Stomach (tissue), 9 donors: ENCODE measurements around the gene MED23. TPM values are rescaled to one million over a fixed set of nuclear protein-coding genes. Genes with fewer than 3 reads are reported as not detected.

Source experiments
- DNase-seq, 2 donors: peaks; one replicate each; pipeline versions ENCODE4 v3.0.0 to v3.0.0-alpha.2; 2013 to 2019
- H3K27ac ChIP-seq, 5 donors: fragments of 200-600 bp in 4 of 5; sonication (generic) in 4 of 5; one replicate each; pipeline ENCODE4 v1.5.1; 2013 to 2019; ENCODE audit warnings: mild to moderate bottlenecking in 1 of 5, moderate library complexity in 1 of 5
- H3K27me3 ChIP-seq, 3 donors: fragments of 200-600 bp; sonication (generic); one replicate each; pipeline ENCODE4 v1.5.1; 2017 to 2019; ENCODE audit warnings: mixed run types in 1 of 3
- H3K36me3 ChIP-seq, 4 donors: fragments of 200-600 bp; sonication (generic); 1 replicate in 3 of 4; 2 replicates in 1 of 4; pipeline ENCODE4 v1.5.1; 2016 to 2019
- H3K4me1 ChIP-seq, 4 donors: fragments of 200-600 bp; sonication (generic); one replicate each; pipeline ENCODE4 v1.5.1; 2016 to 2019
- H3K4me3 ChIP-seq, 4 donors: fragments of 200-600 bp; sonication (generic) in 3 of 4; one replicate each; pipeline ENCODE4 v1.5.1; 2016 to 2019; ENCODE audit warnings: mild to moderate bottlenecking in 1 of 4
- H3K9me3 ChIP-seq, 4 donors: fragments of 200-600 bp; sonication (generic); one replicate each; pipeline ENCODE4 v1.5.1; 2016 to 2019
- CTCF ChIP-seq, 7 experiments: fragments of 450-650 bp in 4 of 7; fragments of 200-600 bp in 3 of 7; sonication (generic) in 3 of 7; IDR thresholded peaks; one replicate each; pipeline ENCODE4 v1.5.1; 2016 to 2019; ENCODE audit warnings: antibody characterized with exemption in 7 of 7, control low read depth in 2 of 7, mild to moderate bottlenecking in 1 of 7
- EP300 ChIP-seq: sonication (generic); formaldehyde crosslinking; IDR thresholded peaks from one replicate; pipeline ENCODE4 v1.6.1; 2017; ENCODE audit warnings: antibody characterized with exemption
- POLR2A ChIP-seq, 4 donors: fragments of 450-650 bp; IDR thresholded peaks; one replicate each; pipeline ENCODE4 v1.6.1; 2016; ENCODE audit warnings: antibody characterized with exemption in 4 of 4, control low read depth in 2 of 4, mild to moderate bottlenecking in 1 of 4, moderate library complexity in 1 of 4
- POLR2AphosphoS5 ChIP-seq, 3 donors: sonication (generic); formaldehyde crosslinking; IDR thresholded peaks; one replicate each; pipeline ENCODE4 v1.6.1; 2016; ENCODE audit warnings: antibody characterized with exemption in 3 of 3
- WGBS, 5 donors: extraction: QIAGEN DNeasy Blood & Tissue Kit in 3 of 5; methylation state at CpG; one replicate each; pipeline versions ENCODE4 v1.1.5 to v1.1.7; 2013 to 2018; 5-methylcytosine and 5-hydroxymethylcytosine counted together
- intact Hi-C: fragments of 100-400 bp; cut with DNase I; formaldehyde crosslinking; loops from one replicate; pipeline ENCODE4 v1.15.1; 2023; ENCODE audit warnings: low total_unique reads
- polyA plus RNA-seq, 3 donors: library from polyadenylated mRNA; stranded (reverse); fragments of 200-250 nt; gene quantifications; one replicate each; pipeline ENCODE4 v1.2.3, GENCODE V29; 2013
- total RNA-seq, 5 donors: library from RNA; depleted of rRNA; stranded (reverse); fragments of >200 nt; gene quantifications; one replicate each; pipeline versions ENCODE4 v1.1.0 to v1.2.3, GENCODE V29; 2014 to 2016
- donor health status: healthy with polysubstance abuse.
- donor health status: Bipolar disorder and iron deficiency.
- donor health status: healthy.

Gene MED23
- total and polyA plus RNA-seq, 8 donors = 4.0 to 107 (median 13.7) TPM

DNA sequence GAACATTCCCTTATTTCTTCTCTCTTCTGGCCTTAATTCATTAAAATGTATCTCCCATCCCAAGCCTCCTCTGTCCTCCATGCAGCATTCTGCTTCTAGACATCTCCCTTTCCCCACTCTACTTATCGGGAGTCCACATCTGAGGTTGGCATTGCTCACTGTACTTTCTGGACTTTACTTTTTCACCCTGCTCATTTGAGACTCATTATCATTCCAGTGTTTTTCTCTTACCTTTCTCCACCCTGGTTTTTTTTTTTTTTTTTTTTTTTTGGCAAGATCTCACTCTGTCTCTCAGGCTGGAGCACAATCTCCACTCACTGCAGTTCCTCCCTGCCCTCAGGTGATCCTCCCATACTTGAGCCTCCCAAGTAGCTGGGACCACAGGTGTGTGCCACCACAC, 13.5 kb upstream of the MED23 start:
- Histone ChIP-seq H3K36me3 (no peaks in the 10 kb centered on the region), H3K4me1 (peaks cover 0 to 4% (median 0%) of the 10 kb centered on the region in 4 donors), H3K4me3 (no peak overlapping the region), H3K27me3 (no peaks in the 10 kb centered on the region), H3K9me3 (no peaks in the 10 kb centered on the region), H3K27ac (no peak overlapping the region)
- WGBS, 5 donors = 96 to 100% (median 100%) methylated on average over 1 of the region's 1 CpG
- intact Hi-C loops = no loop called here
- DNase-seq = no peak
- TF ChIP-seq POLR2A (IDR thresholded peaks at IDR 0.05) = no peak
- TF ChIP-seq EP300 = no peak
- TF ChIP-seq CTCF (IDR thresholded peaks at IDR 0.05) = no peak
- no peak for TF ChIP-seq POLR2AphosphoS5 (IDR thresholded peaks at IDR 0.05)

DNA sequence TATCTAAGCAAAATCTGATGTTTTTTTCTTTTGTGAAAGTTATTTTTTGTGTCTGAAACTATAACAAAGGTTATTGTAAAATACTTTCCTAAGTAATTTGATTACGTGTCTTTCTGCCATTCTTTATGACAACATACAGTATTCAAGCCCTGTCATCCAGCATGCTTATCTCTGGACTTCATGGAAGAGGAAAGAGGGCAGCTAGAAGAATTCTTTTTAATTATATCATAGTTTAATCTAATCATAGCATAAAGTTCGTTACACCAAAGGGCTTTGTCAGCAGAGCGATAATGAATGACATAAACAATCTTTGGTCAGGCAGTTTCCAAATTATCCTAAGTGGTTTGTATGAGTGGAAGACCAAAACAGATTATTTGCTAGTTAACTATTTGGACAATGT, 12.5 kb upstream of the MED23 start:
- intact Hi-C loops = no loop called here
- H3K9me3 ChIP-seq = no peaks in the 10 kb centered on the region
- 46 to 67% (median 55%) methylated on average over 3 of the region's 3 CpGs for WGBS, 5 donors
- no peak overlapping the region for H3K4me3 ChIP-seq
- H3K4me1 ChIP-seq = peaks cover 0 to 4% (median 0%) of the 10 kb centered on the region in 4 donors
- TF ChIP-seq POLR2AphosphoS5 (IDR thresholded peaks at IDR 0.05) = no peak
- no peak for TF ChIP-seq POLR2A (IDR thresholded peaks at IDR 0.05)
- TF ChIP-seq CTCF (IDR thresholded peaks at IDR 0.05) = no peak
- TF ChIP-seq EP300 = no peak
- no peaks in the 10 kb centered on the region for H3K27me3 ChIP-seq
- no peak for DNase-seq
- H3K36me3 ChIP-seq = no peaks in the 10 kb centered on the region
- H3K27ac ChIP-seq = no peak overlapping the region

- H3K27ac ChIP-seq = no peak overlapping the region
- H3K9me3 ChIP-seq = no peaks in the 10 kb centered on the region
- H3K4me1 ChIP-seq = peaks cover 0 to 4% (median 0%) of the 10 kb centered on the region in 4 donors
- H3K36me3 ChIP-seq = no peaks in the 10 kb centered on the region
- H3K4me3 ChIP-seq = no peak overlapping the region
- DNase-seq = no peak
- TF ChIP-seq POLR2AphosphoS5 (IDR thresholded peaks at IDR 0.05) (no peak), EP300 (no peak), POLR2A (IDR thresholded peaks at IDR 0.05) (no peak), CTCF (IDR thresholded peaks at IDR 0.05) (no peak)
- intact Hi-C loops = no loop called here
- 46 to 62% (median 52%) methylated on average over 2 of the region's 2 CpGs for WGBS, 5 donors
- H3K27me3 ChIP-seq = no peaks in the 10 kb centered on the region
Observed at GRCh38 chr6:131640100-131640499, 12.1 kb upstream of the MED23 start.

DNA sequence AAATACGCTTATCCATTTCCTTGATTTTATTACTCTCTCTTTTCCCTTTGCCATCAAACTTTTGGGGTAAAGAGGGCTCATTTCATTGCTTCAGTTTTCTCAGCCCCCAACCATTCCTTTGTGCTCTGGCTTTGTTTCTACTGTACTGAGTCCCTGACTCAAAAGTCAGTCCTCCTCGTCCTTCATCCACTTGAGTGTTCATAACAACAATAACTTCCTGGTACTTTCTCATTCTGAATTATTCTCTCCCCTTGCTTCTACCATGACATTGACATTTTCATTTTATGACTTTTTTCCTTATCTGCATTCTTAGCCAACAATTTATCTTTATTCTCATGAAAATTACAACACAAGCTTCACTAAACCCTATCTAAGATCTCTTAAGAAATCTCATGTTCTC, 10.0 kb upstream of the MED23 start:
- Histone ChIP-seq H3K36me3 (no peaks in the 10 kb centered on the region), H3K27me3 (no peaks in the 10 kb centered on the region), H3K4me1 (peaks cover 0 to 3% (median 0%) of the 10 kb centered on the region in 4 donors), H3K4me3 (no peak overlapping the region), H3K27ac (no peak overlapping the region), H3K9me3 (no peaks in the 10 kb centered on the region)
- WGBS, 5 donors = 76 to 91% (median 80%) methylated on average over 2 of the region's 2 CpGs
- intact Hi-C loops = no loop called here
- TF ChIP-seq CTCF (IDR thresholded peaks at IDR 0.05) (no peak), EP300 (no peak), POLR2A (IDR thresholded peaks at IDR 0.05) (no peak), POLR2AphosphoS5 (IDR thresholded peaks at IDR 0.05) (no peak)
- DNase-seq = no peak
